HG02642 (cell line): ENCODE data around the gene COPS9.
A peak's percentile ranks its signal among the peaks of the same experiment; 100 is the strongest.

Source experiments
- ATAC-seq: cut with Tn5 transposase; IDR thresholded peaks from one replicate; pipeline ENCODE4 v1.9.1; 2021; ENCODE audit warnings: mild to moderate bottlenecking; ENCODE audit not compliant: unreplicated experiment, poor library complexity

COPS9 gene

GRCh38 chr2:240151477-240152031 lies 15.4 kb upstream of the COPS9 start:
- no peak for ATAC-seq

- ATAC-seq: no peak
These were observed 14.1 kb upstream of the COPS9 start for GRCh38 chr2:240149943-240150784.

GRCh38 chr2:240147911-240148587 lies 11.9 kb upstream of the COPS9 start:
- no peak for ATAC-seq

GRCh38 chr2:240147382-240147781 lies 11.3 kb upstream of the COPS9 start:
- no peak for ATAC-seq

- no peak for ATAC-seq
These were observed 10.6 kb upstream of the COPS9 start for GRCh38 chr2:240146627-240147278.

- no peak for ATAC-seq
These were observed 10.0 kb upstream of the COPS9 start for GRCh38 chr2:240146141-240146561.

DNA sequence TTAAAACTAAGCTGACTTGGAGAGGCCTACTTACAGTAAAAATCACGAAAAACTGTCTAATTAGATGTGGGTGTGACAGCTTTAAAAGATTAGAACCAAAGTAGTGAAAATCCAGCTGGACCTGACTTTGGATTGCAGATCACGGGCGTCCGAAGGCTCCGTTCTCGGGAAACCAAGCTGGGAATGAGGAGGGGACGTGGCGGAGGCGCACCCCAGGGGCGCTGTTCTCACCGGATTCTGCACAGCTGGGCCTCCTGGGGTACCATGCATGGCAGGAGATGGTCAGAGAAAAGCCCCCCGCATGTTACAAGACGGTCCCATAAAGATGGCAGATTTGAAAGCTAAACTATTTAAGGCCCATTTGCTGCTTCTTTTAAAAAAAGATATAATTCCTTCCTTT lies 9.4 kb upstream of the COPS9 start:
- no peak for ATAC-seq

DNA sequence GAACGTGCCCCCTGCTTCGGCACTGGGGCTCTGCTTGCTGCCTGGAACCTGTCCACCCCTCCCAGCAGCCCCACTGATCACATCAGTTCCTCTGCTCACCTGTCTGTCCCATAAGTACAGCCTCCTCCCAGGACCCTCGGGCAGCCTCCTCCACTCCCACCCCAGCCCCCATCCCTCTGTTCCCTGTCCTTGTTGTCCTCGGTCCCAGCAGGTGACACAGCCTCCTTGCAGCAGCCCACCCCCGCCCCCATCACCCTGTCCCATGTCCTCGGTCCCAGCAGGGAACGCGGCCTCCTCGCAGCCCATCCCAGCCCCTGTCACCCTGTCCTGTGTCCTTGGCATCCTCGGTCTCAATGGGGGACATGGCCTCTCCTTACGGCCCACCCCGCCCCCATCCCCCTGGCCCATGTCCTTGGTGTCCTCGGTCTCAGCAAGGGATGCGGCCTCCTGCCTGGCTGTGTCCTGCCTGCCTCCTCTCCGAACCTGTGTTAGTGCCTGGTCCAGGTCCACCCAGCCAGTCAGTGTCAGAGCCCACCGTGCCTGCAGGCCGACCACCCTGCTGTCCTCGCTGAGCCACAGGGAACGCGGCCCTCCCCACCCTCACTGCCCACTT lies 8.7 kb upstream of the COPS9 start:
- no peak for ATAC-seq

- peak; percentile 73 for ATAC-seq
These were observed 7.9 kb upstream of the COPS9 start for GRCh38 chr2:240143801-240144648.

DNA sequence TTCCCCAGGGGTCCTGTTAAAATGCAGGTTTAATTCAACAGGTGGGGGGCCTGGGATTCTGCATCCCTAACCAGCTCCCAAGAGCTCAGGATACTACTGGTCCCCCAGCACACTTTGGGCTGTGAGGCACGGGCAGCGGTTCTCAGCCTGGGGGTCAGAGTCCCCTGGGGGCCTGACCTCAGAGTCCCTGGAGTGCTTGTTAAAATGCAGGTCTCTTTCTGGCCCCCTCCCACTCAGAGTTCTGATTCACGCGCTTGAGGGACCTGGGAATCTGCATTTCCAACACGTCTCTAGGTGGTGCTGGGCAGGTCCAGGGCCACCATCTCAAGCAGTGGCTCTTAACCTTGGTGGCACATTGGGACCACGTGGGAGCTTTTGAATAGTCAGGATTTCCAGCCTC lies 7.2 kb upstream of the COPS9 start:
- ATAC-seq: no peak

- ATAC-seq: no peak
These were observed 6.8 kb upstream of the COPS9 start for GRCh38 chr2:240142859-240143258.

- ATAC-seq: no peak
These were observed 6.2 kb upstream of the COPS9 start for GRCh38 chr2:240142256-240142775.

GRCh38 chr2:240141736-240142135 lies 5.6 kb upstream of the COPS9 start:
- no peak for ATAC-seq

DNA sequence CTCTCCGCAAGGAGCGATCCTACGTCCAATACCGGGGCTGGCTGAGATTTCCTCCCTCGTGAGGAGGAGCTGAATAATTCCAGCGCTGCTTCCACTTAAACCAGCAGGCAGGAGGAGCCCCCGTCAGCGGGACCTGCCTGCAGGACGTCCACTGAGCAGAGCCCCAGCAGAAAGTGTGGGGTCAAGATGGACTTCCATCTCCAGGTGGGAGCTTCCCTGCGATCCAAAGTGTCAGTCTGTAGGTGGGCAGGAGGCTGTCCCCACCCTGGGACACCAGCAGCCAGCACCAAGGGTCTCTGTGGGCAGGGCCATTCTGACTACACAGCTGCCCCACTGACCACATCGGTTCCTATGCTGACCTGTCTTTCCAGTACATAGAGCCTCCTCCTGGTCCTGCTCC lies 4.8 kb upstream of the COPS9 start:
- no peak for ATAC-seq

- ATAC-seq: no peak
These were observed 4.4 kb upstream of the COPS9 start, which contains the start of gene OTOS for GRCh38 chr2:240140511-240140910. OTOS (minus strand) TSS chr2:240140658; CDS start chr2:240140326, 332 bp downstream.

- ATAC-seq: no peak
These were observed 3.7 kb upstream of the COPS9 start for GRCh38 chr2:240139666-240140393.

DNA sequence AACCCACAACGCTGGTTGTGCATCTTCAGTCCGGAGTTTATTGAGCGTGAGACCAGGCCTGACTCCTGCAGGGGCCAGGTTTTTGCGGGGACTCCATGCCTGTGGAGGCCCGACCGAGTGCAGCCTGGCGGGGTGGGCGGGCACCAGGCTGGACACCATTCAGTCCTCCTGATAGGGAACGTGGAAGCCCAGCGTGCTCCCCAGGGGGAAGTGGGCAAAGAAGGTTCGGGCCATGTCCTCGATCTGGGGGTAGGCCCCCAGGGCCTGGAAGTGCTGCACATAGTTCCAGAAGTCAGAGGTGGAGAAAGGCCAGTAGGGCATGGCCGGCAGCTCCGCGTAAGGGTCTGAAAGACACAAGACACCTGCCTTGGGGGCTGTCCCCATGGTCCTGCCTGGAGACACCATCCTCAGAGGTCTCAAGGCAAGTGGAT lies 2.9 kb upstream of the COPS9 start:
- ATAC-seq: no peak

- ATAC-seq: no peak
These were observed 2.3 kb upstream of the COPS9 start for GRCh38 chr2:240138254-240138984.
